Ovary (tissue), 9 donors: Measurements from ENCODE around the gene ARFGAP1. TPM values are rescaled to one million over a fixed set of nuclear protein-coding genes. Genes with fewer than 3 reads are reported as not detected.
A peak's percentile ranks its signal among the peaks of the same experiment; 100 is the strongest.

Experiments used
- DNase-seq, 5 donors: peaks; one replicate each; pipeline ENCODE4 v3.0.0-alpha.2; 2019 to 2020
- H3K27ac ChIP-seq, 2 donors: fragments of 200-600 bp; one replicate each; pipeline versions ENCODE4 v1.5.1 to v1.8.0; 2019 to 2022
- H3K27me3 ChIP-seq: fragments of 200-600 bp; one replicate; pipeline ENCODE4 v1.8.0; 2022
- H3K36me3 ChIP-seq: fragments of 200-600 bp; sonication (generic); one replicate; pipeline ENCODE4 v1.5.1; 2019
- H3K4me1 ChIP-seq: one replicate; pipeline ENCODE4 v1.8.1; 2013; ENCODE audit warnings: mild to moderate bottlenecking, moderate library complexity; ENCODE audit not compliant: insufficient read depth
- H3K4me3 ChIP-seq: fragments of 200-600 bp; sonication (generic); one replicate; pipeline ENCODE4 v1.5.1; 2017
- H3K9me3 ChIP-seq, 2 donors: fragments of 200-600 bp in 1 of 2; sonication (generic) in 1 of 2; one replicate each; pipeline versions ENCODE4 v1.5.1 to v1.8.1; 2013 to 2019; ENCODE audit warnings: mild to moderate bottlenecking in 1 of 2, moderate library complexity in 1 of 2
- EP300 ChIP-seq: sonication (generic); formaldehyde crosslinking; IDR thresholded peaks from one replicate; pipeline ENCODE4 v1.6.1; 2017; ENCODE audit warnings: antibody characterized with exemption
- POLR2A ChIP-seq: fragments of 450-650 bp; IDR thresholded peaks from one replicate; pipeline ENCODE4 v1.6.1; 2017; ENCODE audit warnings: antibody characterized with exemption, mild to moderate bottlenecking, moderate library complexity
- WGBS, 3 donors: extraction: QIAGEN DNeasy Blood & Tissue Kit in 1 of 3; methylation state at CpG; one replicate each; pipeline versions ENCODE4 v1.1.5 to v1.1.7; 2013 to 2017; 5-methylcytosine and 5-hydroxymethylcytosine counted together
- intact Hi-C, 4 donors: fragments of 100-400 bp; cut with DNase I; formaldehyde crosslinking; loops; one replicate each; pipeline versions ENCODE4 v1.11.0 to v1.15.1; 2022 to 2023
- polyA plus RNA-seq, 2 donors: library from polyadenylated mRNA; stranded (reverse); fragments of 200-250 nt in 1 of 2; fragments of 350-450 nt in 1 of 2; fragmentation: Illumina TruSeq in 1 of 2; extraction: RNeasy Lipid Tissue Mini Kit (QIAGEN cat#74804) in 1 of 2; gene quantifications; one replicate each; pipeline ENCODE4 v1.2.3, GENCODE V29; 2013 to 2014
- total RNA-seq, 7 donors: library from RNA; depleted of rRNA in 2 of 7; stranded (reverse); fragments of >200 nt in 2 of 7; fragmentation: NEBNext Ultra II Directional in 3 of 7; extraction: Animal tissue kit (Norgen Biotek cat#: 25700) in 3 of 7; gene quantifications; one replicate each; pipeline versions ENCODE4 v1.1.0 to v1.2.4, GENCODE V29; 2016 to 2023
- TF ChIP-seq, protein P1 (sequence below), 3 donors: fragments of 450-650 bp in 2 of 3; fragments of 200-600 bp in 1 of 3; IDR thresholded peaks; one replicate each; pipeline versions ENCODE4 v1.5.1 to v1.8.0; 2016 to 2022; ENCODE audit warnings: antibody characterized with exemption in 3 of 3, mild to moderate bottlenecking in 1 of 3
- donor health status: DM: no; HTN: no; CAD: no; lungs with moderate emphysema.
- donor health status: DM: no; HTN: no; CAD: no.
- donor health status: Bipolar disorder and iron deficiency.
- donor health status: DM: yes; HTN: yes; CAD: no.
- donor health status: DM: no; HTN: no; CAD: no.
- donor health status: DM: yes; HTN: yes; CAD: no.

ARFGAP1 gene
- total and polyA plus RNA-seq, 9 donors, result 18.9 to 80.2 (median 68.7) TPM

GRCh38 chr20:63322933-63323273, 50.3 kb downstream of the ARFGAP1 start:
- no peak overlapping the region for H3K4me3 ChIP-seq
- H3K4me1 ChIP-seq, result no peaks in the 10 kb centered on the region
- DNase-seq, result peak in 2 of 5 donors; percentile 26 to 55
- TF ChIP-seq POLR2A (no peak), EP300 (no peak)
- TF ChIP-seq, protein P1, sequence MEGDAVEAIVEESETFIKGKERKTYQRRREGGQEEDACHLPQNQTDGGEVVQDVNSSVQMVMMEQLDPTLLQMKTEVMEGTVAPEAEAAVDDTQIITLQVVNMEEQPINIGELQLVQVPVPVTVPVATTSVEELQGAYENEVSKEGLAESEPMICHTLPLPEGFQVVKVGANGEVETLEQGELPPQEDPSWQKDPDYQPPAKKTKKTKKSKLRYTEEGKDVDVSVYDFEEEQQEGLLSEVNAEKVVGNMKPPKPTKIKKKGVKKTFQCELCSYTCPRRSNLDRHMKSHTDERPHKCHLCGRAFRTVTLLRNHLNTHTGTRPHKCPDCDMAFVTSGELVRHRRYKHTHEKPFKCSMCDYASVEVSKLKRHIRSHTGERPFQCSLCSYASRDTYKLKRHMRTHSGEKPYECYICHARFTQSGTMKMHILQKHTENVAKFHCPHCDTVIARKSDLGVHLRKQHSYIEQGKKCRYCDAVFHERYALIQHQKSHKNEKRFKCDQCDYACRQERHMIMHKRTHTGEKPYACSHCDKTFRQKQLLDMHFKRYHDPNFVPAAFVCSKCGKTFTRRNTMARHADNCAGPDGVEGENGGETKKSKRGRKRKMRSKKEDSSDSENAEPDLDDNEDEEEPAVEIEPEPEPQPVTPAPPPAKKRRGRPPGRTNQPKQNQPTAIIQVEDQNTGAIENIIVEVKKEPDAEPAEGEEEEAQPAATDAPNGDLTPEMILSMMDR (IDR thresholded peaks at IDR 0.05), result no peak
- H3K9me3 ChIP-seq, result no peaks in the 10 kb centered on the region
- no peaks in the 10 kb centered on the region for H3K27me3 ChIP-seq
- WGBS, 3 donors, result 5 to 14% (median 9%) methylated on average over 15 of the region's 15 CpGs
- intact Hi-C loops, result no loop called here
- no peak overlapping the region for H3K27ac ChIP-seq
- H3K36me3 ChIP-seq, result no peaks in the 10 kb centered on the region

GRCh38 chr20:63323357-63323981, 50.9 kb downstream of the ARFGAP1 start:
- TF ChIP-seq, protein P1 (IDR thresholded peaks at IDR 0.05), result no peak
- TF ChIP-seq EP300 (no peak), POLR2A (no peak)
- peak in 1 of 5 donors; percentile 9 for DNase-seq
- H3K4me1 ChIP-seq, result no peaks in the 10 kb centered on the region
- H3K27ac ChIP-seq, result no peak overlapping the region
- no peaks in the 10 kb centered on the region for H3K9me3 ChIP-seq
- H3K4me3 ChIP-seq, result no peak overlapping the region
- intact Hi-C loops, result no loop called here
- no peaks in the 10 kb centered on the region for H3K36me3 ChIP-seq
- WGBS, 3 donors, result 59 to 75% (median 69%) methylated on average over 17 to 18 of the region's 18 CpGs
- no peaks in the 10 kb centered on the region for H3K27me3 ChIP-seq

GRCh38 chr20:63325021-63325471, 52.4 kb downstream of the ARFGAP1 start:
- no peak for TF ChIP-seq POLR2A
- TF ChIP-seq, protein P1 (IDR thresholded peaks at IDR 0.05), result no peak
- TF ChIP-seq EP300, result no peak
- intact Hi-C loops, result no loop called here
- DNase-seq, result peak in 1 of 5 donors; percentile 10
- Histone ChIP-seq H3K27ac (no peak overlapping the region), H3K9me3 (no peaks in the 10 kb centered on the region), H3K27me3 (no peaks in the 10 kb centered on the region), H3K4me1 (no peaks in the 10 kb centered on the region), H3K4me3 (no peak overlapping the region), H3K36me3 (no peaks in the 10 kb centered on the region)
- 82 to 92% (median 85%) methylated on average over 8 to 10 of the region's 10 CpGs for WGBS, 3 donors

GRCh38 chr20:63325554-63326313, 53.1 kb downstream of the ARFGAP1 start:
- no peaks in the 10 kb centered on the region for H3K9me3 ChIP-seq
- no peak overlapping the region for H3K27ac ChIP-seq
- intact Hi-C loops, result no loop called here
- H3K4me1 ChIP-seq, result no peaks in the 10 kb centered on the region
- peak in 1 of 5 donors; percentile 15 for DNase-seq
- no peaks in the 10 kb centered on the region for H3K27me3 ChIP-seq
- H3K36me3 ChIP-seq, result no peaks in the 10 kb centered on the region
- 83 to 97% (median 91%) methylated on average over 4 to 8 of the region's 8 CpGs for WGBS, 3 donors
- no peak overlapping the region for H3K4me3 ChIP-seq
- TF ChIP-seq POLR2A, result no peak
- TF ChIP-seq EP300, result no peak
- TF ChIP-seq, protein P1 (IDR thresholded peaks at IDR 0.05), result no peak
